HUES64 (cell line): ENCODE data around the gene ATP9A.

Source experiments
- H3K27ac ChIP-seq: 2 replicates; pipeline ENCODE4 v1.7.0; 2013; ENCODE audit warnings: low read depth, low read length, inconsistent platforms
- H3K27me3 ChIP-seq: 2 replicates; pipeline ENCODE4 v1.6.1; 2013; ENCODE audit warnings: mild to moderate bottlenecking, low read length; ENCODE audit not compliant: insufficient read depth
- H3K36me3 ChIP-seq: 2 replicates; pipeline ENCODE4 v1.6.1; 2013; ENCODE audit warnings: mild to moderate bottlenecking, low read length; ENCODE audit not compliant: insufficient read depth
- H3K4me1 ChIP-seq: 2 replicates; pipeline ENCODE4 v1.6.1; 2013; ENCODE audit warnings: mild to moderate bottlenecking, low read length, moderate library complexity; ENCODE audit not compliant: insufficient read depth
- H3K4me3 ChIP-seq: 2 replicates; pipeline ENCODE4 v1.5.1; 2013; ENCODE audit warnings: mild to moderate bottlenecking, low read length, moderate library complexity
- H3K9ac ChIP-seq: 2 replicates; pipeline ENCODE4 v1.6.1; 2013; ENCODE audit warnings: mild to moderate bottlenecking, low read depth, low read length
- H3K9me3 ChIP-seq: 2 replicates; pipeline ENCODE4 v1.6.1; 2013; ENCODE audit warnings: low read depth, low read length; ENCODE audit not compliant: insufficient read depth
- WGBS: fragments of 150-250, 120-280 bp; methylation state at CpG from one replicate; pipeline ENCODE4 v1.1.7; 2013; ENCODE audit warnings: missing lambda C conversion rate; 5-methylcytosine and 5-hydroxymethylcytosine counted together

ATP9A gene

GRCh38 chr20:51700809-51701285, 67.3 kb downstream of the ATP9A start:
- Histone ChIP-seq H3K9ac (no peak overlapping the region), H3K36me3 (no peaks in the 10 kb centered on the region), H3K4me1 (peaks cover 70% of the 10 kb centered on the region), H3K27ac (no peak overlapping the region), H3K4me3 (no peak overlapping the region), H3K27me3 (no peaks in the 10 kb centered on the region), H3K9me3 (no peaks in the 10 kb centered on the region)
- 52% methylated on average over 10 of the region's 10 CpGs for WGBS

- H3K4me1 ChIP-seq, result peaks cover 52% of the 10 kb centered on the region
- 89% methylated on average over 9 of the region's 9 CpGs for WGBS
- H3K27me3 ChIP-seq, result no peaks in the 10 kb centered on the region
- no peaks in the 10 kb centered on the region for H3K36me3 ChIP-seq
- H3K4me3 ChIP-seq, result no peak overlapping the region
- no peaks in the 10 kb centered on the region for H3K9me3 ChIP-seq
- H3K9ac ChIP-seq, result no peak overlapping the region
- H3K27ac ChIP-seq, result no peak overlapping the region
These were observed 69.9 kb downstream of the ATP9A start for GRCh38 chr20:51698252-51698651.

GRCh38 chr20:51697096-51697826, 70.9 kb downstream of the ATP9A start:
- no peak overlapping the region for H3K9ac ChIP-seq
- 90% methylated on average over 8 of the region's 8 CpGs for WGBS
- no peaks in the 10 kb centered on the region for H3K9me3 ChIP-seq
- peaks cover 42% of the 10 kb centered on the region for H3K4me1 ChIP-seq
- no peak overlapping the region for H3K4me3 ChIP-seq
- no peaks in the 10 kb centered on the region for H3K36me3 ChIP-seq
- H3K27ac ChIP-seq, result no peak overlapping the region
- H3K27me3 ChIP-seq, result no peaks in the 10 kb centered on the region

- 52% methylated on average over 2 of the region's 2 CpGs for WGBS
- Histone ChIP-seq H3K27ac (peak overlapping the region; percentile 75), H3K9me3 (no peaks in the 10 kb centered on the region), H3K36me3 (no peaks in the 10 kb centered on the region), H3K4me3 (peak overlapping the region; percentile 17; the same call in 1 of the 2 replicates), H3K4me1 (peaks cover 40% of the 10 kb centered on the region), H3K27me3 (no peaks in the 10 kb centered on the region), H3K9ac (peak overlapping the region; percentile 38; the same call in 1 of the 2 replicates)
These were observed 71.7 kb downstream of the ATP9A start for GRCh38 chr20:51696304-51697071.

- peaks cover 33% of the 10 kb centered on the region for H3K4me1 ChIP-seq
- peak overlapping the region; percentile 75 for H3K27ac ChIP-seq
- no peaks in the 10 kb centered on the region for H3K36me3 ChIP-seq
- H3K27me3 ChIP-seq, result no peaks in the 10 kb centered on the region
- H3K4me3 ChIP-seq, result peak overlapping the region; percentile 17; the same call in 1 of the 2 replicates
- WGBS, result 26% methylated on average over 13 of the region's 14 CpGs
- no peaks in the 10 kb centered on the region for H3K9me3 ChIP-seq
- H3K9ac ChIP-seq, result peak overlapping the region; percentile 38; the same call in 1 of the 2 replicates
These were observed 72.5 kb downstream of the ATP9A start for GRCh38 chr20:51695574-51696303.

- Histone ChIP-seq H3K4me3 (no peak overlapping the region), H3K36me3 (no peaks in the 10 kb centered on the region), H3K27ac (no peak overlapping the region), H3K9me3 (no peaks in the 10 kb centered on the region), H3K27me3 (no peaks in the 10 kb centered on the region), H3K9ac (no peak overlapping the region), H3K4me1 (peaks cover 26% of the 10 kb centered on the region)
- WGBS, result 95% methylated on average over 13 of the region's 13 CpGs
These were observed 75.3 kb downstream of the ATP9A start for GRCh38 chr20:51692806-51693400.

GRCh38 chr20:51691703-51692102, 76.5 kb downstream of the ATP9A start:
- Histone ChIP-seq H3K9me3 (no peaks in the 10 kb centered on the region), H3K4me1 (peaks cover 14% of the 10 kb centered on the region), H3K9ac (no peak overlapping the region), H3K27me3 (no peaks in the 10 kb centered on the region), H3K27ac (no peak overlapping the region), H3K4me3 (no peak overlapping the region), H3K36me3 (no peaks in the 10 kb centered on the region)
- 95% methylated on average over 2 of the region's 3 CpGs for WGBS

- no peak overlapping the region for H3K9ac ChIP-seq
- no peaks in the 10 kb centered on the region for H3K4me1 ChIP-seq
- no peaks in the 10 kb centered on the region for H3K27me3 ChIP-seq
- H3K9me3 ChIP-seq, result no peaks in the 10 kb centered on the region
- 90% methylated on average over 19 of the region's 19 CpGs for WGBS
- H3K4me3 ChIP-seq, result no peak overlapping the region
- H3K36me3 ChIP-seq, result no peaks in the 10 kb centered on the region
- no peak overlapping the region for H3K27ac ChIP-seq
These were observed 79.5 kb downstream of the ATP9A start for GRCh38 chr20:51688600-51689244.

- no peaks in the 10 kb centered on the region for H3K9me3 ChIP-seq
- no peak overlapping the region for H3K27ac ChIP-seq
- H3K4me1 ChIP-seq, result no peaks in the 10 kb centered on the region
- H3K36me3 ChIP-seq, result no peaks in the 10 kb centered on the region
- H3K4me3 ChIP-seq, result no peak overlapping the region
- WGBS, result 95% methylated on average over 3 of the region's 3 CpGs
- no peaks in the 10 kb centered on the region for H3K27me3 ChIP-seq
- H3K9ac ChIP-seq, result no peak overlapping the region
These were observed 80.6 kb downstream of the ATP9A start for GRCh38 chr20:51687630-51688029.

- H3K9ac ChIP-seq, result no peak overlapping the region
- no peak overlapping the region for H3K27ac ChIP-seq
- H3K9me3 ChIP-seq, result no peaks in the 10 kb centered on the region
- no peaks in the 10 kb centered on the region for H3K36me3 ChIP-seq
- no peaks in the 10 kb centered on the region for H3K4me1 ChIP-seq
- no peaks in the 10 kb centered on the region for H3K27me3 ChIP-seq
- WGBS, result 91% methylated on average over 8 of the region's 8 CpGs
- no peak overlapping the region for H3K4me3 ChIP-seq
These were observed 81.1 kb downstream of the ATP9A start for GRCh38 chr20:51687108-51687507.
